Measurements from ENCODE around the gene DVL2. TPM values are rescaled to one million over a fixed set of nuclear protein-coding genes. Genes with fewer than 3 reads are reported as not detected.
"Not testable (repeated sequence)": the region's sequence is repeated elsewhere in the genome, so short reads cannot be mapped to it uniquely, and the experiment has no call there.

DVL2 gene
- total RNA-seq, 1 donor from 2014 or later, result 24.7 TPM

GRCh38 chr17:7256766-7257456 is 22.6 kb upstream of the DVL2 start:
- DNase-seq (ENCODE audit: low spot score), result no peak

- DNase-seq (ENCODE audit: low spot score), result no peak
Measured at GRCh38 chr17:7254511-7254910, 20.2 kb upstream of the DVL2 start.

- DNase-seq (ENCODE audit: low spot score), result no peak
Measured at GRCh38 chr17:7253082-7253481, 18.8 kb upstream of the DVL2 start.

DNA sequence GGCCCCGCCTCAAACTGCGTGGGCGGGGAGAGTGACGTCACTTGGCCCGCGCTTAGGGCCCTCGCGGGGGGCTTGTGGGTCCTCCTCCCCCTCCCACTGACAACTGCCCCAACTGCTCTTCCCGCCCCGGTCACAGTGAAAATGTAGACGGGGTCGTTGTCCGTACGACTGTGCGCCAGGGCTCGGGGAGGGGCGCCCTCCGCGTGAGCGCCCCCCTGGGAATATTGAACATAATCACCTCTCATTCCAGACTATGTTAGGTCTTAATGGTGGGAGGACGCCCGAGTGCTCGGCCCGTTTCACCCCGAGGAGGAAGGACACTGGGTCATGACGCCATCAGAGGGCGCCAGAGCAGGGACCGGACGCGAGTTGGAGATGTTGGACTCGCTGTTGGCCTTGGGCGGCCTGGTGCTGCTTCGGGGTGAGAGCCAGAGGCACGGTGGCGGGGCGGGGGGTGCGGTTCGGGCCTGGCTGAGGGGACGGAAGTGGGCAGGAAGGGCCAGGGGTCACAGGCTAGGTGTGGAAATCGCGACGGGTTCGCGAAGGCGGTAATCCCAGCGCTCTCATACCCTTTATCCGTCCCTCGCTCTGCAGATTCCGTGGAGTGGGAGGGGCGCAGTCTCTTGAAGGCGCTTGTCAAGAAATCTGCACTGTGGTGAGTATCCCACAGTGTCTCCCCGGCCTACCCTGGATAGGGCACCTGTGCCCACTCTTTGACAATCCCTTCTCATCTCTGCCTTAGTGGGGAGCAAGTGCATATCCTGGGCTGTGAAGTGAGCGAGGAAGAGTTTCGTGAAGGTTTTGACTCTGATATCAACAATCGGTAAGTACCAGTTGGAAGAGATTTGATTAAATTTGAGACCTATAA is 18.1 kb upstream of the DVL2 start, which contains the start of gene ELP5:
ELP5 (plus strand) TSS at position 40 of the 868 bp plus-strand sequence; CDS start at position 376, 336 bp downstream.
- peak; percentile 97 for DNase-seq (ENCODE audit: low spot score)

- peak; percentile 100 for DNase-seq (ENCODE audit: low spot score)
Measured at GRCh38 chr17:7251661-7252175, 17.4 kb upstream of the DVL2 start, which contains the start of gene CTDNEP1. Gene CTDNEP1, minus strand, starts transcription at chr17:7251734. Its CDS starts 438 bp downstream, at chr17:7251296.

DNA sequence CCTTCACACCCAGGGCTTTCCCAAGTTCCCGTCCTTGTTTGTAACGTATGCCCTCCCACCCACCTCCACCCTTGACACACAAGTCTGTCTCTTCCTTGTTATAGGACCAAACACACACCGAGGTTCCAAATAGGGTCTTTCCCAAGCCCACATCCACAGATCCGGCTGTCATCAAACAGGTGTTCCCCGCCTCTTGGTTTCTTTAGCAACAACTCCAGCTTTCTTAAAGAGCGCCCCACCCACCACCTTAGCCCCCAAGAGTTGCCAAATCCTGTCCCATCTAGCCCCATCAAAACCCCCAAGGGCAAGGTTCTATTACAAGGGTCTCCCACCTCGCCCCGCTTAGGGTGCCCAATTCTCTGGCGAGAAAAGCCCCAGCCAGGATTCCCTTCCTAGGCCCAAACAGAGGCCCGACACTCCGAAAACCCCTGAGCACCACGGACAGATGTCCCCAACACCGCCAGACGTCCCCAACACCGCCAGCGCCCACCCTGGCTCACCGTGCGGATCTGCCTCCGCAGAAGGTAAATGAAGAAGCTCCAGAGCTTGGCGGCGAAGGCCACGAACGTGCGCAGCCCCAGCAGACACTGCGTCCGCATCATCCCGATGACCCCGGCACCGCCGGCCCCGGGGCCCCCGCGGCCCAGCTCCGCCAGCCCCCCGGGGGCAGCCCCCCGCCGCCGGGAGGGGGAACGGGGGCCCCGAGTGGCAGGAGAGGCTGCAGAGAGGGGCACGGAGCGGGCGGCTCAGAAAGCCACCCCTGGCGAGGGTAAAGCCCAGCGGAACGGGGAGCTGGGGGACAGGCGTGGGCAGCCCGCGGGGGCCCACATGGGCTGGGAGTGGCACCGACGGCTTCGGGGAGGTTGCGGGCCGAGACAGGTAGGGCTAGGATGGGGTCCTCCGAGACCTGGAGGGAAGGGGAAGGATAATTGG is 16.6 kb upstream of the DVL2 start:
- DNase-seq (ENCODE audit: low spot score), result no peak

GRCh38 chr17:7249830-7250229 is 15.5 kb upstream of the DVL2 start:
- no peak for DNase-seq (ENCODE audit: low spot score)

- no peak for DNase-seq (ENCODE audit: low spot score)
Measured at GRCh38 chr17:7249214-7249613, 14.9 kb upstream of the DVL2 start.

DNA sequence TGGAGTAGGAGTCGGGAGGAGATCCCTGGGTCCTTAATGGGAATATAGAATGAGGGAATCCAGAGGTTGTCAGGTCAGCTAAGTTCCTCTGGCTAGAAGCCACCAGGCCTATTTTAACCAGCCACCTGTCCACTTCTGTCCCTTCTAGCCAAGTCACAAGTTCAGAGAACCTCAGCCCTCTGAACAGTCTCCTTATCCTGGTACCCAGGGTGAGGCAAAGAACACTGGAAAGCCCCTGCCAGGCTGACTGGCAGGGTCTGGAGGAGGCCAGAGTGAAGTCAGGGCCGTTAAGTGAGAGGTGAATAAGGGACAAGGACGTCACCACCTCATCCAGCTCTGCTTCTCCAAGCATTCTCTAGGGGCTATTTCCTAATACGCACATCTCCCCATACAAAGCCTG is 14.5 kb upstream of the DVL2 start:
- DNase-seq (ENCODE audit: low spot score), result no peak

DNA sequence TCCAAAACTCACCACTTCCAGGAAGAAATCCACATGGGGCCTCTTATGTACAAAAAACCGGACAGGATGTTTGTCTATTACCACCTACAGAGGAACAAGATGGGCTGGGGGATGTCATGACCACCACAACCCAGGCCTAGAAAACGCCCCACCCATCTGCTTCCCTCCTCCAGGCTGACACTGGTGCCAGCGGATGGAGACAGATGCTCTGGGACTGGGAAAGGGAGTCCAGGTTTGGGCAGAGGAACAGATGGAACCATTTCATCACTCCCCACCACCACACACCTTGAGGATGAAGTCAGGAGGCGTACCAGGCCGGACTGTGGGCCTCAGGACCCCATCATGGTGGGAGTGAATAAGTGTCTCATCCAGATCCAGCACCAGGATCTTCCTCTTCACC is 12.5 kb upstream of the DVL2 start:
- no peak for DNase-seq (ENCODE audit: low spot score)

DNA sequence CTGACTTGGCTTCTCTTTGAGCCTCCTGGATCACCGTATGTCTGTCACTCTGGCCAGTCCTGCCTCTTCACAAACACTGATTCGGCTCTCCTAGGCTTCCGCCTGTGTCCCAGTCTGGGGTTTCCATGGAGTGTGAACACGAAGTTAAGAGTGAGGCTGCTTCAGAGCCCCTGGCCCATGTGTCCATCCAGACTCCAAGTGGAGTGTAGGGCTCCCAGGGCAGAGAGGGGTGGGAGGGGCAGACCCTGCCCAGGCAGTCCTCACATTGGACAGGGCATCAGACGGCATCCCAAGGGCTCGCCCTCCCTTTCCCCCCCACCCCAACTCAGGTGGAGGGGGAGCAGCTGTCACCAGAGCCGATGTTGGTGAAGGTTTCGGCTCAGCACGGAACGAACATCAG is 9.5 kb upstream of the DVL2 start:
- DNase-seq (ENCODE audit: low spot score), result not testable (repeated sequence)

DNA sequence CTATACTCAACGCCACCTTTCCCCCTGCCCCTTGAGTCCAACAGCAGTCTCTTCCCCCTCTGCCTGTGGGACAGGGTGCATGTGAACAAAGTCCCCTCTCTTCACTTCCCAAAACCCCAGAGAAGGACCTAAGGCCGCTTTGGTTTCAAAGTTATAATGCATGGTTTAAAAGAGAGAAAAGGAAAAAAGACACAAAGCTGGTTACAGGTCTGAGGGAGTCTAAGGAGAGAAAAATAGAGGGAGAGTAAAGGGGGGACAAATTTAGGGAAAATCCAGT is 9.1 kb upstream of the DVL2 start:
- no peak for DNase-seq (ENCODE audit: low spot score)

DNA sequence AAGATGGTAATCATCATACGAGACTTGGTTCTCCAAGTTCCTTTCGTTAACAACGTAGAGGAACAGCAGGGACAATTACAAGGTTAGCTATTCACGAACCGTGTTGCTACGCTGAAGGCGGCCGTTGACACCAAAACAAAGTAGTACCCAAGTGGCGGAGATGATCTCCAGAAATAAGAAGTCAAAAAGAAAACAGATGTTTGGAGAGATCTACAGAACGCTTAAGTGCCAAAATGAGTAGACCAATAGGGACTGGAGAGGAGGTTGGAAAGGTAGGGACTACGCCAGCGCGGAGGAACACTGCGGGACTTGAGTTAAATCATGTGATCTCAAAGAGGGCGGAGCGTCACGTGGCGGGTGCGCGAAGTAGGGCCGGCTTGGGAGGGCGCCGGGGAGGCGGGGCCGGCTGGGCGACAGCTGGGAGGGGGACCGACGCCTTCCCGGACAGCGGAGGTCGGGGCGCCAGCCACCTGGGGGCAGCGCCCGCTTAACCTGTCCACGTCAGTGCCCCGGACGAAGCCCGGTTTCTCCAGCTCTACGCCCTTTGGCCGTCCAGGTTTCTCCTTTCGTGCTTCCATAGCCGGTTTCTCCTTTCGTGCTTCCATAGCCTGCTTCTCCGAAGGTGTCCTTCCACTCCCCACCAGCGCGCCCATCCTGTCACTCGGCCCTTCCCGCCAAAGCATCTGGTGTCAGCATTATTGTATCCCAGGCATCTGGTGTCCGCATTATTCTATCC is 8.6 kb upstream of the DVL2 start:
- peak; percentile 98 for DNase-seq (ENCODE audit: low spot score)

- DNase-seq (ENCODE audit: low spot score), result peak; percentile 97
Measured at GRCh38 chr17:7241783-7242716, 7.7 kb upstream of the DVL2 start, which contains the start of gene GABARAP. Gene GABARAP, minus strand, starts transcription at chr17:7242449. Its CDS starts 119 bp downstream, at chr17:7242330.

DNA sequence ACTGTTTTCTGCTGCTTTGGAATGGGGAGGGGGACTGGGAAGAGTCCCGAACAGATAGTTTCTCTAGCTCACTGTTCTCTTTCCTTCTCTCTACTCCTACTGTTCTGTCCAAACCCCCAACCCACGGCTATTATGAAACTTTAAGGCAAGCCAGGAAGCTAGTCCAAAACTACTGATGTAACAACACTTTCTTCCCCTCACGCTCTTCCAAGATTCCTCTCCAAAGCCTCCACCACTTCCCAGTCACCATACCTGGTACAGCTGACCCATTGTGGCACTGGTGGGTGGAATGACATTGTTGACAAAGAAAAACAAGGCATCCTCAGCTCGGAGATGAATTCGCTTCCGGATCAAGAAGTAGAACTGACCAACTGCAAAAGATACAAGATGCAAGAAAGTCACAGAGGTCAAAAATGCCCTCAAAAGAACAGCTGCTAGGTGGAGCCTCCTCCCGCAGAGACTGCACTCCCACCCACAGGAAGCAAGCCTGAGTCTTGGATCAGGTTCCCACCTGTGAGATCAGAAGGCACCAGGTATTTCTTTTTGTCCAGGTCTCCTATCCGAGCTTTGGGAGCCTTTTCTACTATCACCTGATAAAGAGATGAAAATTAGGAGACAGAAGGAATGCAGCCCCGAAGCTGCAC is 6.9 kb upstream of the DVL2 start:
- DNase-seq (ENCODE audit: low spot score), result no peak

DNA sequence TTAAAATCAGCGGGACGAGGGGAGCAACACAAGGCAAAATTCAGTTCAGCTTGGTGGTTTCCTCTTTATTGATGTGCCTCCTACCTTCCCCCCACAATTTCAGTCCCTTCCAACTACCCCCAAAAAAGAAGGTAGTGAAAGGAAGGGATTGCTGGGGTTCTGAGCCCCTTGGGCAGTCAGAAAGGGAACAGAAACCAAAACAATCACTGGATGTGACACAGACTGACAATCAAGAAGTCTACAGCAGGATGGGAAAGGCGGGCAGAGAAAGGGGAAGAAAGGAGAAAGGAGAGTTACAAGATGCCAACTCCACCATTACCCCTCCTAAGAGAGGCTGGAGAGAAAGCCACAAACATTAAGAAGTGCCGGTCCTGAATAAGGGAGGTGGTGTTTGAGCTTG is 6.1 kb upstream of the DVL2 start:
- DNase-seq (ENCODE audit: low spot score), result no peak

- DNase-seq (ENCODE audit: low spot score), result peak; percentile 99
Measured at GRCh38 chr17:7239091-7240027, 5.0 kb upstream of the DVL2 start, which contains the start of gene PHF23. Gene PHF23, minus strand, starts transcription at chr17:7239457. Its CDS starts 178 bp downstream, at chr17:7239279.

All from mesenteric fat pad (tissue), 1 donor.